Spleen (tissue), 11 donors: ENCODE data around the gene SLC25A51. TPM values are rescaled to one million over a fixed set of nuclear protein-coding genes. Genes with fewer than 3 reads are reported as not detected.

Experiments
- DNase-seq: peaks from one replicate; pipeline ENCODE4 v3.0.0-alpha.2; 2020
- H3K27ac ChIP-seq, 8 donors: fragments of 200-600 bp; sonication (generic) in 7 of 8; 1 replicate in 4 of 8; 2 replicates in 4 of 8; pipeline versions ENCODE4 v1.5.0 to v1.8.0; 2016 to 2021; ENCODE audit warnings: inconsistent platforms in 4 of 8, mild to moderate bottlenecking in 4 of 8, moderate library complexity in 1 of 8
- H3K27me3 ChIP-seq, 7 donors: fragments of 200-600 bp; sonication (generic) in 6 of 7; replicated peaks in 1 of 7; 1 replicate in 4 of 7; 2 replicates in 3 of 7; pipeline versions ENCODE4 v1.5.0 to v1.8.0; 2016 to 2021; ENCODE audit warnings: inconsistent platforms in 3 of 7, mild to moderate bottlenecking in 1 of 7
- H3K36me3 ChIP-seq, 6 donors: fragments of 200-600 bp; sonication (generic) in 5 of 6; 1 replicate in 4 of 6; 2 replicates in 2 of 6; pipeline versions ENCODE4 v1.5.0 to v1.8.0; 2016 to 2021; ENCODE audit warnings: inconsistent platforms in 2 of 6
- H3K4me1 ChIP-seq, 6 donors: fragments of 200-600 bp; sonication (generic) in 5 of 6; 1 replicate in 3 of 6; 2 replicates in 3 of 6; pipeline versions ENCODE4 v1.5.0 to v1.8.0; 2016 to 2021; ENCODE audit warnings: inconsistent platforms in 3 of 6
- H3K4me3 ChIP-seq, 8 donors: fragments of 200-600 bp; sonication (generic) in 7 of 8; 1 replicate in 4 of 8; 2 replicates in 4 of 8; pipeline versions ENCODE4 v1.5.0 to v1.8.0; 2016 to 2021; ENCODE audit warnings: inconsistent platforms in 4 of 8, mild to moderate bottlenecking in 4 of 8, moderate library complexity in 2 of 8
- H3K9me3 ChIP-seq, 8 donors: fragments of 200-600 bp; sonication (generic) in 7 of 8; 1 replicate in 4 of 8; 2 replicates in 4 of 8; pipeline versions ENCODE4 v1.5.0 to v1.8.0; 2016 to 2021; ENCODE audit warnings: inconsistent platforms in 4 of 8
- CTCF ChIP-seq, 11 experiments: fragments of 200-600 bp in 7 of 11; fragments of 450-650 bp in 4 of 11; sonication (generic) in 4 of 11; IDR thresholded peaks in 8 of 11; conservative IDR thresholded peaks in 3 of 11; 1 replicate in 7 of 11; 2 replicates in 4 of 11; pipeline versions ENCODE4 v1.4.0 to v1.8.0; 2016 to 2021; ENCODE audit warnings: antibody characterized with exemption in 11 of 11, inconsistent platforms in 4 of 11, mild to moderate bottlenecking in 1 of 11
- POLR2A ChIP-seq, 3 donors: fragments of 450-650 bp; IDR thresholded peaks; one replicate each; pipeline ENCODE4 v1.5.1; 2017; ENCODE audit warnings: antibody characterized with exemption in 3 of 3, mild to moderate bottlenecking in 1 of 3
- POLR2AphosphoS5 ChIP-seq, 3 donors: sonication (generic); formaldehyde crosslinking; IDR thresholded peaks; one replicate each; pipeline ENCODE4 v1.5.1; 2017; ENCODE audit warnings: antibody characterized with exemption in 3 of 3
- WGBS, 5 donors: extraction: QIAGEN DNeasy Blood & Tissue Kit in 3 of 5; methylation state at CpG; one replicate each; pipeline versions ENCODE4 v1.1.5 to v1.1.7; 2013 to 2018; 5-methylcytosine and 5-hydroxymethylcytosine counted together
- intact Hi-C: fragments of 100-400 bp; cut with DNase I; formaldehyde crosslinking; loops from one replicate; pipeline ENCODE4 v1.15.0; 2023; ENCODE audit warnings: low total_unique reads
- polyA plus RNA-seq, 3 donors: library from polyadenylated mRNA; stranded (reverse); fragments of 200-250 nt; gene quantifications; one replicate each; pipeline ENCODE4 v1.2.1, GENCODE V29; 2013
- total RNA-seq, 7 donors: library from RNA; depleted of rRNA in 3 of 7; stranded (reverse); fragments of >200 nt in 3 of 7; fragmentation: NEBNext Ultra II Directional in 4 of 7; extraction: Animal tissue kit (Norgen Biotek cat#: 25700) in 4 of 7; gene quantifications; one replicate each; pipeline versions ENCODE4 v1.1.0 to v1.2.1, GENCODE V29; 2016 to 2021
- donor health status: healthy with polysubstance abuse.
- donor health status: DM: no; HTN: no; CAD: no; lungs with moderate emphysema.
- donor health status: DM: no; HTN: no; CAD: no.
- donor health status: Bipolar disorder and iron deficiency.
- donor health status: healthy.
- donor health status: DM: no; HTN: no; CAD: no.
- donor health status: DM: yes; HTN: yes; CAD: no.

Gene SLC25A51
- total and polyA plus RNA-seq, 10 donors: 3.7 to 36.9 (median 25.4) TPM

GRCh38 chr9:37920471-37921167 is 16.7 kb upstream of the SLC25A51 start:
- DNase-seq: peak; percentile 70
- Histone ChIP-seq H3K36me3 (no peaks in the 10 kb centered on the region), H3K27ac (no peak overlapping the region), H3K27me3 (no peaks in the 10 kb centered on the region), H3K4me3 (no peak overlapping the region), H3K9me3 (no peaks in the 10 kb centered on the region), H3K4me1 (peaks cover 0 to 32% (median 14%) of the 10 kb centered on the region in 6 donors)
- no peak for TF ChIP-seq CTCF (IDR thresholded peaks at IDR 0.05 in 8 of 11, conservative IDR thresholded peaks at IDR 0.05 in 3 of 11)
- no peak for TF ChIP-seq POLR2AphosphoS5 (IDR thresholded peaks at IDR 0.05)
- no peak for TF ChIP-seq POLR2A (IDR thresholded peaks at IDR 0.05)
- intact Hi-C loops: no loop called here
- WGBS, 5 donors: 91 to 97% (median 91%) methylated on average over 5 of the region's 5 CpGs

GRCh38 chr9:37919956-37920335 is 16.0 kb upstream of the SLC25A51 start:
- TF ChIP-seq CTCF (IDR thresholded peaks at IDR 0.05 in 8 of 11, conservative IDR thresholded peaks at IDR 0.05 in 3 of 11) (no peak), POLR2A (IDR thresholded peaks at IDR 0.05) (no peak), POLR2AphosphoS5 (IDR thresholded peaks at IDR 0.05) (no peak)
- peaks cover 0 to 34% (median 14%) of the 10 kb centered on the region in 6 donors for H3K4me1 ChIP-seq
- H3K36me3 ChIP-seq: no peaks in the 10 kb centered on the region
- no peak overlapping the region for H3K27ac ChIP-seq
- intact Hi-C loops: loop anchor here (10.0 kb wide), 2 partner anchors 245 to 445 kb away; no protein-coding TSS in a partner anchor
- no peaks in the 10 kb centered on the region for H3K9me3 ChIP-seq
- 89 to 97% (median 96%) methylated on average over 6 of the region's 6 CpGs for WGBS, 5 donors
- H3K27me3 ChIP-seq: no peaks in the 10 kb centered on the region
- DNase-seq: peak; percentile 43
- H3K4me3 ChIP-seq: no peak overlapping the region

- 85 to 94% (median 89%) methylated on average over 16 of the region's 16 CpGs for whole genome bisulfite sequencing, 5 donors
- Histone ChIP-seq H3K9me3 (no peaks in the 10 kb centered on the region), H3K36me3 (no peaks in the 10 kb centered on the region), H3K4me3 (no peak overlapping the region), H3K27ac (no peak overlapping the region), H3K4me1 (peaks cover 0 to 36% (median 14%) of the 10 kb centered on the region in 6 donors), H3K27me3 (no peaks in the 10 kb centered on the region)
- peak; percentile 39 for DNase-seq
- intact Hi-C loops: loop anchor here (10.0 kb wide), 2 partner anchors 245 to 445 kb away; no protein-coding TSS in a partner anchor
- TF ChIP-seq POLR2AphosphoS5 (IDR thresholded peaks at IDR 0.05): no peak
- no peak for TF ChIP-seq CTCF (IDR thresholded peaks at IDR 0.05 in 8 of 11, conservative IDR thresholded peaks at IDR 0.05 in 3 of 11)
- TF ChIP-seq POLR2A (IDR thresholded peaks at IDR 0.05): no peak
Observed at GRCh38 chr9:37919246-37919955, 15.5 kb upstream of the SLC25A51 start.

GRCh38 chr9:37918665-37919170 is 14.8 kb upstream of the SLC25A51 start:
- Histone ChIP-seq H3K9me3 (no peaks in the 10 kb centered on the region), H3K27ac (no peak overlapping the region), H3K4me3 (no peak overlapping the region), H3K4me1 (peaks cover 1 to 43% (median 16%) of the 10 kb centered on the region in 6 donors), H3K27me3 (no peaks in the 10 kb centered on the region), H3K36me3 (no peaks in the 10 kb centered on the region)
- TF ChIP-seq CTCF (IDR thresholded peaks at IDR 0.05 in 8 of 11, conservative IDR thresholded peaks at IDR 0.05 in 3 of 11): no peak
- TF ChIP-seq POLR2AphosphoS5 (IDR thresholded peaks at IDR 0.05): no peak
- TF ChIP-seq POLR2A (IDR thresholded peaks at IDR 0.05): no peak
- peak; percentile 61 for DNase-seq
- intact Hi-C loops: loop anchor here (10.0 kb wide), 2 partner anchors 246 to 446 kb away; no protein-coding TSS in a partner anchor
- 86 to 91% (median 87%) methylated on average over 5 to 6 of the region's 6 CpGs for WGBS, 5 donors
